ENCODE data around the gene VSIG10L2.
A peak's percentile ranks its signal among the peaks of the same experiment; 100 is the strongest.

Gene VSIG10L2

GRCh38 chr11:125940145-125940544 is 5.7 kb upstream of the VSIG10L2 start:
- no peak overlapping the region for H3K4me2 ChIP-seq (ENCODE audit: low read depth, low read length, poor library complexity, severe bottlenecking)
- H2AFZ ChIP-seq (ENCODE audit: low read depth, low read length, severe bottlenecking), result no peak overlapping the region
- no peak overlapping the region for H3K9ac ChIP-seq (ENCODE audit: low read length)
- no peaks in the 10 kb centered on the region for H3K9me2 ChIP-seq (replicated peaks; ENCODE audit: insufficient read depth, low read length)
- no peaks in the 10 kb centered on the region for H3F3A ChIP-seq (ENCODE audit: insufficient read depth)
- TF ChIP-seq EZH2phosphoT487 (conservative IDR thresholded peaks at IDR 0.05; ENCODE audit: low read length) (no peak), CTCF (IDR thresholded peaks at IDR 0.05; ENCODE audit: insufficient read depth, low read length, poor library complexity, severe bottlenecking) (no peak)
- no peak overlapping the region for H3K4me3 ChIP-seq (ENCODE audit: insufficient read depth, low read length, poor library complexity, severe bottlenecking)
- H3K79me2 ChIP-seq (ENCODE audit: insufficient read depth, low read length), result no peaks in the 10 kb centered on the region
- H3K27me3 ChIP-seq (ENCODE audit: low read length), result no peaks in the 10 kb centered on the region
- no peak overlapping the region for H3K27ac ChIP-seq (ENCODE audit: low read depth, low read length)
- H4K20me1 ChIP-seq (ENCODE audit: low read depth, low read length), result no peaks in the 10 kb centered on the region
- H3K9me3 ChIP-seq (ENCODE audit: insufficient read depth, low read length), result no peaks in the 10 kb centered on the region
- H3K36me3 ChIP-seq (ENCODE audit: low read length), result no peaks in the 10 kb centered on the region

GRCh38 chr11:125941267-125941618 is 4.6 kb upstream of the VSIG10L2 start:
- Histone ChIP-seq H4K20me1 (ENCODE audit: low read depth, low read length) (no peaks in the 10 kb centered on the region), H3K4me2 (ENCODE audit: low read depth, low read length, poor library complexity, severe bottlenecking) (no peak overlapping the region), H3K9me2 (replicated peaks; ENCODE audit: insufficient read depth, low read length) (no peaks in the 10 kb centered on the region), H3F3A (ENCODE audit: insufficient read depth) (no peaks in the 10 kb centered on the region), H2AFZ (ENCODE audit: low read depth, low read length, severe bottlenecking) (no peak overlapping the region), H3K4me3 (ENCODE audit: insufficient read depth, low read length, poor library complexity, severe bottlenecking) (no peak overlapping the region), H3K27ac (ENCODE audit: low read depth, low read length) (no peak overlapping the region), H3K36me3 (ENCODE audit: low read length) (no peaks in the 10 kb centered on the region), H3K9me3 (ENCODE audit: insufficient read depth, low read length) (no peaks in the 10 kb centered on the region), H3K27me3 (ENCODE audit: low read length) (no peaks in the 10 kb centered on the region), H3K9ac (ENCODE audit: low read length) (no peak overlapping the region), H3K79me2 (ENCODE audit: insufficient read depth, low read length) (no peaks in the 10 kb centered on the region)
- TF ChIP-seq CTCF (IDR thresholded peaks at IDR 0.05; ENCODE audit: insufficient read depth, low read length, poor library complexity, severe bottlenecking) (no peak), EZH2phosphoT487 (conservative IDR thresholded peaks at IDR 0.05; ENCODE audit: low read length) (no peak)

GRCh38 chr11:125941619-125942611 is 3.9 kb upstream of the VSIG10L2 start:
- no peaks in the 10 kb centered on the region for H3K36me3 ChIP-seq (ENCODE audit: low read length)
- H3K27me3 ChIP-seq (ENCODE audit: low read length), result no peaks in the 10 kb centered on the region
- no peak overlapping the region for H3K9ac ChIP-seq (ENCODE audit: low read length)
- H3K79me2 ChIP-seq (ENCODE audit: insufficient read depth, low read length), result no peaks in the 10 kb centered on the region
- no peak overlapping the region for H3K4me3 ChIP-seq (ENCODE audit: insufficient read depth, low read length, poor library complexity, severe bottlenecking)
- H3K9me2 ChIP-seq (replicated peaks; ENCODE audit: insufficient read depth, low read length), result no peaks in the 10 kb centered on the region
- no peaks in the 10 kb centered on the region for H3F3A ChIP-seq (ENCODE audit: insufficient read depth)
- H3K9me3 ChIP-seq (ENCODE audit: insufficient read depth, low read length), result no peaks in the 10 kb centered on the region
- H3K27ac ChIP-seq (ENCODE audit: low read depth, low read length), result no peak overlapping the region
- TF ChIP-seq EZH2phosphoT487 (conservative IDR thresholded peaks at IDR 0.05; ENCODE audit: low read length) (no peak), CTCF (IDR thresholded peaks at IDR 0.05; ENCODE audit: insufficient read depth, low read length, poor library complexity, severe bottlenecking) (peak; percentile 42)
- no peaks in the 10 kb centered on the region for H4K20me1 ChIP-seq (ENCODE audit: low read depth, low read length)
- H2AFZ ChIP-seq (ENCODE audit: low read depth, low read length, severe bottlenecking), result no peak overlapping the region
- no peak overlapping the region for H3K4me2 ChIP-seq (ENCODE audit: low read depth, low read length, poor library complexity, severe bottlenecking)
